K562 (cell line): ENCODE measurements around the gene LRCH1. TPM values are rescaled to one million over a fixed set of nuclear protein-coding genes. Genes with fewer than 3 reads are reported as not detected.

Experiments
- E2F3 ChIP-seq: fragments of 250-450 bp; sonication (Bioruptor Pico); IDR thresholded peaks from 2 replicates; pipeline ENCODE4 v1.4.0; 2020; ENCODE audit warnings: mild to moderate bottlenecking
- KAT2B ChIP-seq: IDR thresholded peaks from one replicate; pipeline ENCODE4 v1.6.1; 2012; ENCODE audit warnings: low read depth, mild to moderate bottlenecking, control low read depth, inconsistent platforms, low read length, moderate library complexity
- NEUROD1 ChIP-seq: fragments of 150-350 bp; IDR thresholded peaks from 2 replicates; pipeline ENCODE4 v1.6.1; 2014; ENCODE audit warnings: borderline replicate concordance, low read length, low read depth; ENCODE audit not compliant: partially characterized antibody
- PML ChIP-seq: IDR thresholded peaks from 2 replicates; pipeline ENCODE4 v1.6.1; 2012; ENCODE audit warnings: low read length, inconsistent platforms
- SP1 ChIP-seq: sonication (generic); formaldehyde crosslinking; IDR thresholded peaks from 2 replicates; pipeline ENCODE4 v1.8.1; 2022; ENCODE audit warnings: mild to moderate bottlenecking, missing genetic modification reagents
- polyA plus RNA-seq, 8 experiments: library from polyadenylated mRNA; depleted of rRNA in 4 of 8; stranded (reverse) in 5 of 8; unstranded in 3 of 8; fragments of >200 nt; fragmentation: Nextera tagmentation in 2 of 8; fragmentation: Illumina TruSeq in 1 of 8; extraction: Ambion mirVana in 2 of 8; extraction: Trizol in 1 of 8; gene quantifications; 2 replicates each; pipeline versions ENCODE4 v1.2.1 to v1.2.3, GENCODE V29; 2011 to 2014; ENCODE audit warnings: inconsistent platforms in 1 of 8, missing spikeins in 1 of 8
- total RNA-seq, 7 experiments: library from RNA; depleted of rRNA in 6 of 7; stranded (reverse); fragments of >200 nt in 6 of 7; fragmentation: Illumina TruSeq in 2 of 7; extraction: Trizol in 2 of 7; gene quantifications; 2 replicates each; pipeline versions ENCODE4 v1.2.1 to v1.2.3, GENCODE V29; 2011 to 2021; ENCODE audit warnings: low replicate concordance in 1 of 7
- TF ChIP-seq, protein P1 (sequence below), 2 experiments: IDR thresholded peaks; 2 replicates each; pipeline ENCODE4 v1.6.1; 2011; ENCODE audit warnings: borderline replicate concordance in 1 of 2, control low read depth in 1 of 2, low read depth in 1 of 2, low read length in 1 of 2, mild to moderate bottlenecking in 1 of 2, mixed read lengths in 1 of 2, moderate library complexity in 1 of 2; ENCODE audit not compliant: insufficient read depth in 1 of 2, insufficient read length in 1 of 2, poor library complexity in 1 of 2, severe bottlenecking in 1 of 2; ENCODE audit errors: extremely low read depth in 1 of 2
- TF ChIP-seq, protein P2 (sequence below), 3 experiments: fragments of 200-800 bp in 1 of 3; sonication (Bioruptor generic) in 1 of 3; sonication (generic) in 1 of 3; formaldehyde crosslinking in 1 of 3; IDR thresholded peaks; 2 replicates each; pipeline versions ENCODE4 v1.6.1 to v1.8.0; 2016 to 2022; ENCODE audit warnings: mild to moderate bottlenecking in 2 of 3, missing compliant biosample characterization in 2 of 3, missing genetic modification characterization in 2 of 3, missing genetic modification reagents in 1 of 3
- TF ChIP-seq, protein P3 (sequence below): sonication (generic); formaldehyde crosslinking; IDR thresholded peaks from 2 replicates; pipeline ENCODE4 v1.5.0; 2020; ENCODE audit warnings: missing genetic modification reagents
- TF ChIP-seq, protein P4 (sequence below), 2 experiments: fragments of 450-650 bp in 1 of 2; sonication (generic) in 1 of 2; formaldehyde crosslinking in 1 of 2; IDR thresholded peaks; 2 replicates each; pipeline versions ENCODE4 v1.7.1 to v1.9.0; 2016 to 2022; ENCODE audit warnings: inconsistent platforms in 1 of 2, mild to moderate bottlenecking in 1 of 2, missing genetic modification reagents in 1 of 2

The LRCH1 gene
- total and polyA plus RNA-seq, 9 of the 15 experiments (the other 6 are each of a cell fraction or from before 2014, with no cell fraction given): 1.1 to 6.8 (median 3.7) TPM

DNA sequence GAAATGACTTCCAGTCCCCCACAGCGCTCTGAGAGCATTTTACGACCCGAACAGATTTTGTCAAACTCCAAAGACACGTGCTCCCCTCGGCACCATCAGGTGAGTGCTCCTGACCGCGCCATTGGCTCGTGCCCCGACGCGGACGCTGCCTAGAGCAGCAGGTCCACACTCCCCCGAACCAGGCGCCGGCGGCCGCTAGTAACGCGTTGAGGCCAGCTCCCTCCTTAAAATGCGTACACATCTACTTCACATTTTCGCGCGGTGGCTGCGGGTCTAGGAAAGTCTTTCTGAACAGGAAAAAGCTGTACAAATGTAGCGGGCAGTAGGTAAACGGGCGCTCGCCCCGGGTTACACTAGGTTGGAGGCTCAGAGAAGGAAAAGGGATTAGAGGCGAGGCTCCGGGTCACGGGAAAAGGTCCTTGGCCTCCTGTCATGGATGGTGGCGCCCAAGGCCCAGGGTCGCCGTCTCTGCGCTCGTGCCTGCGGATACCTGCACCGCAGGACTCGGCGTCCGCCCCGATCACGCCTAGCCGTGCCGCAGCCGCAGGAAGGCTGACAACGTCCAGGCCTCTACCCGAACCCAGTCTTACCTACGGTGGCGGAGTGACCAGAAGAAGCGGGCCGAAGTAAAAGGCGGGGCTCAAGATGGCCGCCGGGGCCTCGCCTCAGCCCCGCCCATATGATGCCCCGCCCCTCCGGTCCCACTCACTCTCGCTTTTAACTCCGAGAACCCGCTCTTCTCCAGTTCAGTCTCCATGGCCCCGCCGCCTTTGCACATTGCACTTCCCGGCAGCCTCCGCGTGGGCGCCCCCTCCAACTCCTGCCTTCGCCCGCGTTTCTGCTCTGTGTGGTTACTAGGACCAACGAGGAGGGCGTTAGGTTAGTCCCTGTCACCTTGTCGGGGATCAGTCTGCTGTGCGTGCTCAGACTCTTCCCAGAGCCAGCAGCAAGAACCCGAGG is 243.8 kb downstream of the LRCH1 start, which contains the start of gene ESD (continued):
- TF ChIP-seq, protein P1, sequence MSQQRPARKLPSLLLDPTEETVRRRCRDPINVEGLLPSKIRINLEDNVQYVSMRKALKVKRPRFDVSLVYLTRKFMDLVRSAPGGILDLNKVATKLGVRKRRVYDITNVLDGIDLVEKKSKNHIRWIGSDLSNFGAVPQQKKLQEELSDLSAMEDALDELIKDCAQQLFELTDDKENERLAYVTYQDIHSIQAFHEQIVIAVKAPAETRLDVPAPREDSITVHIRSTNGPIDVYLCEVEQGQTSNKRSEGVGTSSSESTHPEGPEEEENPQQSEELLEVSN (IDR thresholded peaks at IDR 0.05; ENCODE audit: borderline replicate concordance in 1 of 2, extremely low read depth in 1 of 2, insufficient read depth in 1 of 2, insufficient read length in 1 of 2, low read depth in 1 of 2, low read length in 1 of 2, poor library complexity in 1 of 2, severe bottlenecking in 1 of 2): peak; percentile 81 to 93
- TF ChIP-seq, protein P2, sequence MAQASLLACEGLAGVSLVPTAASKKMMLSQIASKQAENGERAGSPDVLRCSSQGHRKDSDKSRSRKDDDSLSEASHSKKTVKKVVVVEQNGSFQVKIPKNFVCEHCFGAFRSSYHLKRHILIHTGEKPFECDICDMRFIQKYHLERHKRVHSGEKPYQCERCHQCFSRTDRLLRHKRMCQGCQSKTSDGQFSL (CRISPR knock-in tag; IDR thresholded peaks at IDR 0.05): no peak
- TF ChIP-seq, protein P2 (tag; IDR thresholded peaks at IDR 0.05): no peak
- TF ChIP-seq PML (peak; percentile 52; the same call in 1 of the 2 replicates), NEUROD1 (peak; percentile 17), KAT2B (no peak), E2F3 (CRISPR knock-in tag) (0 out of 2 replicates have a peak, but pooled peaks have one; percentile 60), SP1 (peak; percentile 41; the same call in 1 of the 2 replicates)
- TF ChIP-seq, protein P3, sequence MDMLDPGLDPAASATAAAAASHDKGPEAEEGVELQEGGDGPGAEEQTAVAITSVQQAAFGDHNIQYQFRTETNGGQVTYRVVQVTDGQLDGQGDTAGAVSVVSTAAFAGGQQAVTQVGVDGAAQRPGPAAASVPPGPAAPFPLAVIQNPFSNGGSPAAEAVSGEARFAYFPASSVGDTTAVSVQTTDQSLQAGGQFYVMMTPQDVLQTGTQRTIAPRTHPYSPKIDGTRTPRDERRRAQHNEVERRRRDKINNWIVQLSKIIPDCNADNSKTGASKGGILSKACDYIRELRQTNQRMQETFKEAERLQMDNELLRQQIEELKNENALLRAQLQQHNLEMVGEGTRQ: peak; percentile 68
- TF ChIP-seq, protein P4, sequence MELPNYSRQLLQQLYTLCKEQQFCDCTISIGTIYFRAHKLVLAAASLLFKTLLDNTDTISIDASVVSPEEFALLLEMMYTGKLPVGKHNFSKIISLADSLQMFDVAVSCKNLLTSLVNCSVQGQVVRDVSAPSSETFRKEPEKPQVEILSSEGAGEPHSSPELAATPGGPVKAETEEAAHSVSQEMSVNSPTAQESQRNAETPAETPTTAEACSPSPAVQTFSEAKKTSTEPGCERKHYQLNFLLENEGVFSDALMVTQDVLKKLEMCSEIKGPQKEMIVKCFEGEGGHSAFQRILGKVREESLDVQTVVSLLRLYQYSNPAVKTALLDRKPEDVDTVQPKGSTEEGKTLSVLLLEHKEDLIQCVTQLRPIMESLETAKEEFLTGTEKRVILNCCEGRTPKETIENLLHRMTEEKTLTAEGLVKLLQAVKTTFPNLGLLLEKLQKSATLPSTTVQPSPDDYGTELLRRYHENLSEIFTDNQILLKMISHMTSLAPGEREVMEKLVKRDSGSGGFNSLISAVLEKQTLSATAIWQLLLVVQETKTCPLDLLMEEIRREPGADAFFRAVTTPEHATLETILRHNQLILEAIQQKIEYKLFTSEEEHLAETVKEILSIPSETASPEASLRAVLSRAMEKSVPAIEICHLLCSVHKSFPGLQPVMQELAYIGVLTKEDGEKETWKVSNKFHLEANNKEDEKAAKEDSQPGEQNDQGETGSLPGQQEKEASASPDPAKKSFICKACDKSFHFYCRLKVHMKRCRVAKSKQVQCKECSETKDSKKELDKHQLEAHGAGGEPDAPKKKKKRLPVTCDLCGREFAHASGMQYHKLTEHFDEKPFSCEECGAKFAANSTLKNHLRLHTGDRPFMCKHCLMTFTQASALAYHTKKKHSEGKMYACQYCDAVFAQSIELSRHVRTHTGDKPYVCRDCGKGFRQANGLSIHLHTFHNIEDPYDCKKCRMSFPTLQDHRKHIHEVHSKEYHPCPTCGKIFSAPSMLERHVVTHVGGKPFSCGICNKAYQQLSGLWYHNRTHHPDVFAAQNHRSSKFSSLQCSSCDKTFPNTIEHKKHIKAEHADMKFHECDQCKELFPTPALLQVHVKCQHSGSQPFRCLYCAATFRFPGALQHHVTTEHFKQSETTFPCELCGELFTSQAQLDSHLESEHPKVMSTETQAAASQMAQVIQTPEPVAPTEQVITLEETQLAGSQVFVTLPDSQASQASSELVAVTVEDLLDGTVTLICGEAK (IDR thresholded peaks at IDR 0.05): no peak
- TF ChIP-seq, protein P4 (CRISPR knock-in tag; IDR thresholded peaks at IDR 0.05): no peak
